ENCODE measurements around the gene AICDA.

GRCh38 chr12:8593246-8593645 is 19.4 kb downstream of the AICDA start:
- TF ChIP-seq TARDBP (IDR thresholded peaks at IDR 0.05; ENCODE audit: borderline replicate concordance) = no peak
- no peak for TF ChIP-seq HCFC1 (IDR thresholded peaks at IDR 0.05; ENCODE audit: low read length)
- no peak for TF ChIP-seq FOS (IDR thresholded peaks at IDR 0.05; ENCODE audit: borderline replicate concordance, extremely low read depth, insufficient read length)

All from GM12878 (cell line).